ENCODE measurements around the gene FOXJ1.

The FOXJ1 gene

GRCh38 chr17:76122431-76123190 lies 18.4 kb downstream of the FOXJ1 start:
- DNase-seq = no peak

DNA sequence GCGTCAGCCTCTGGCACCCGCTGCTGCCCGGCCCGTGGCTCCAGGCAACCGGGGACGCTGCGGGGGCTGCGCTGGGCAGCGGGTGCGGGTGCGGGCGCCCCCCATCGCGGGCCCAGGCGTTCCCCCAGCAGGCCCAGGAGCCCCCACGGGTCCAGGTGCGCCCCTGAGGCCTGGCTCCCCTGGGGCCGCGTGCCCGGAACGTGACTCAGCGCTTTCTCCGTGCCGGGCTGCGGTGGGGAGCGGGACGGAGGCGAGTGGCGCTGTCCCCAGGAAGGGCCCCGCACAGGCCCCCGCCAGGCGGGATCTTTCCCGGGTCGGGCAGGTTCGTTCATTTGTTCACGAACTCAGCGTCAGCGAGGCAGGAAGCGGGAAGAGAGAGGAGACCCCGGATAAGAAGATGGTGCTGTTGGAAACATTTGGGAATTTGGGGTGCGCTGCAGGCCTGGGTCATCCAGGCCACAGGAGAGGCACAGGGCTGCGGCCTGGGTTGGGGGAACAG lies 19.1 kb downstream of the FOXJ1 start:
- DNase-seq = no peak

DNA sequence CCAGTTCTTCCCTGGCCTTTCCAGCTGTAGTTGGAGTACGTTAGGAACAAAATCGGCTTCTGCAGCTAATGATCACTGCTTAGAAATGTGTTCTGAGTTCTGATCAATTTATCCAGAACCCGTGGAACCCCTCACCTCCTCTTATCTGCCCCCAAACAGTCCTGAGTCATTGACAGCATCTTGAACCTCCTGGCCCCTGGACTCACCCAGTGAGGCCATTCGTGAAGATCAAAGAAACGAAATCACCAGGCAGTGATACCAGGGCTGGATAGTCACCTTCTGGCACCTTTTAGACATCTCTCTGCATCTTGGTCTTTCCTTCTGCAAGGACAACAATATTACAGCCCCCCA lies 20.4 kb downstream of the FOXJ1 start:
- no peak for DNase-seq

GRCh38 chr17:76119409-76120371 lies 21.4 kb downstream of the FOXJ1 start:
- DNase-seq = no peak

- no peak for DNase-seq
Measured at GRCh38 chr17:76115138-76115754, 25.8 kb downstream of the FOXJ1 start.

GRCh38 chr17:76111956-76112355 lies 29.1 kb downstream of the FOXJ1 start:
- no peak for DNase-seq

- DNase-seq = no peak
Measured at GRCh38 chr17:76107509-76107908, 33.5 kb downstream of the FOXJ1 start.

DNA sequence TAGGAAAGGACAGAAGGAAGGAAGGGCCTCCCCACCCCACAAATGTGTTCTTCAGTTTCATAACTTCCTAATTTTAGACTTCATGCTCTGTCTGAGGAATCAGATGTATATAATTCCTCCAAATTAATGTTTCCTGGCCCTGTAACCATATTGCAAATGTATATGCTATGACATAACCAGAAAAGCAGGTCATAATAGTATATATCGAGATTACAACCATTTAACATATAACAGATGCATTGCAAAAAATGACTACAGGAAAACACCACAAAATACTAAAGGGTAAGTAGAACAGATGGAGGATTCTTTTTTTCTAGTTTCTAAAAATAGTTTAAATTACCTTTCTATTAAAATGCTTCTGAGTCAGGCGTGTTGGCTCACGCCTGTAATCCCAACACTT lies 34.3 kb downstream of the FOXJ1 start:
- no peak for DNase-seq

- no peak for DNase-seq
Measured at GRCh38 chr17:76104896-76105231, 36.2 kb downstream of the FOXJ1 start.

DNA sequence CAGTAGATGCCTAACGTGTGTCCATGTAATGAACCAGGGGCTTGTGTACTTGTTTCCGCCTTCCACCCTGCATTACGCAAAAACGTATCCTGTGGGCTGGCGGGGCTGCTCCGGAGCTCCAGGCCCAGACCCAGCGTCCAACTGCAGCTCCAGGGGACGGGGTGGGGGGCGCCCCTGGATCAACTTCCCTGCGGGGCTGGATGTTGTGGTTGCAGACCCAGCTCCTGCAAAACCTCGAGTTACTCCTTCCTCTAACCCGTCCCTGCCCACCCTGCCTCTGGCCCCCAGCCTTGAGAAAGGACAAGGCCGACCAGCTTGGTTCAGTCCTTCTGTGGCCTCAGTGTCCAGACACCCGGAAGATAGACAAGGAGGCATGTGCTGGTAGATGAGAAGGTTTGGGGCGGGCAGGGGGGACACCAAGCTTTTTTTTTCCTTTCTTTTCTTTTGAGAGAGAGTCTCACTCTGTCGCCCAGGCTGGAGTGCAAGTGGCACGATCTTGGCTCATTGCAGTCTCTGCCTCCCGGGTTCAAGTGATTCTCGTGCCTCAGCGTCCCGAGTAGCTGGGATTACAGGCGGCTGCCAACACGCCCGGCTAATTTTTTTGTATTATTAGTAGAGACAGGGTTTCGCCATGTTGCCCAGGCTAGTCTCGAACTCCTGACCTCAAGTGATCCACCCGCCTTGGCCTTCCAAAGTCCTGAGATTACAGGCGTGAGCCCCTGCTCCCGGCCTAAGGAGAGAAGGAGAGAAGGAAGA lies 36.7 kb downstream of the FOXJ1 start:
- no peak for DNase-seq

- DNase-seq = peak; percentile 30
Measured at GRCh38 chr17:76103274-76104139, 37.5 kb downstream of the FOXJ1 start, which contains the start of gene EXOC7. Gene EXOC7, minus strand, starts transcription at chr17:76103787. Its CDS starts 95 bp downstream, at chr17:76103692.

DNA sequence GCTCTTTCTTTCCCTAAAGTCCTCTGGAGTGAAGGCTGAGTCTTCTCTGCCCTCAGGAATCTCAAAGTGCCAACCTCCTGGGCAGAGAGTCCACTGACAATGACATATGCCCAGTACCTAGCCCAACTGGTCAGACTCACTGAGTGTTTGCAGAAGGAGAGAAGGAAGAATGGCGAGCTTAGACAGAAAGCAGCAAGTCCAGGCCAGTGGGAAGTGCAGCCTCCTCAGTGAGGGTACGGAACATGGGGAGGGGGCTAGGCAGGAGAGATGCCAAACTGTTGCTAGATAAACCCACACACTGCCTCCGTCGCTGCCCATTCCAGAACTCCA lies 38.1 kb downstream of the FOXJ1 start:
- DNase-seq = no peak

DNA sequence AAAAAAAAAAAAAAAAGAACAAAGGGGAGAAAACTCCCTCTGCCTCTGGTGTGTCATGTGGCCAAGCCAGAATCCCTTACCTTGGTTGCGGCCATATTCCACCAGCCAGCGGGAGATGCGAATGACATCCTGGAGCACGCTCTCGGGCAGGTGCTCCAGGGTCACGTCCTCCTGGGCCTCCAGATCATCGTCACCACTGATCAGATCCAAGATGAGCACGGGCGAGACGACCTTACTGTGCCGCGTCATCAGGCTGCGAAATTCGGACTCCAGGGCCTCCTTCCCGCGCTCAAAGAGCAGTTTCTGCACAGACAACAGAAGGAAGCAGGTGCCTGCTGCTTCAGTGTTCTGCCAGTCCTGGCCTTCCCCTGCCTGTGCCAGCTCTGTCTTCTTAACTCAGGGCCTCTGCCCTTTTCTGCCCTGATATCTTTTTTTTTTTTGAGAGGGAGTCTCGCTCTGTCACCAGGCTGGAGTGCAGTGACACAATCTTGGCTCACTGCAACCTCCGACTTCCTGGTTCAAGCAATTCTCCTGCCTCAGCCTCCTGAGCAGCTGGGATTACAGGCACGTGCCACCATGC lies 43.2 kb downstream of the FOXJ1 start:
- DNase-seq = no peak

GRCh38 chr17:76095943-76096342 lies 45.1 kb downstream of the FOXJ1 start:
- DNase-seq = no peak

DNA sequence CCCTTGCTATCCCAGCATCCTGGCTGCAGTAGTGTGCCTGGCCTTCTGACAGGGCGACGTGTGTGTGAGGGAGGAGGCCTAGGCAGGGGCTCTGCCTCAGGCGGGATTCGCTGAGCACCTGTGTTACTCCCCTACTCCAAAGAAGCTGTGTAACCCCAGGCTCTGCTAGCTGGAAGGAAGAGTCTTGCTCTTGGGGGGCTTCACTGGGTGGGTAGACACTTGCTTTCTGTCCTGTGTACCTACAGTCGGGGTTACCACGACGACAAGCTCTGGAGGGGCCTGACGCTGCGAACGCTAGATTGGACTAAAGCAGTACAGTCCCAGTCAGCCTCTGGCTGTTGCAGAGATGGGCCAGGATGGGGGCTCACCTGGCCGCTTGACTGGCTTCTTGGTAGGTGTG lies 47.0 kb downstream of the FOXJ1 start:
- no peak for DNase-seq

GRCh38 chr17:76092526-76093413 lies 48.3 kb downstream of the FOXJ1 start:
- DNase-seq = no peak

GRCh38 chr17:76091526-76092286 lies 49.3 kb downstream of the FOXJ1 start:
- DNase-seq = no peak

- no peak for DNase-seq
Measured at GRCh38 chr17:76090517-76091129, 50.4 kb downstream of the FOXJ1 start.
